GM11168 (cell line): ENCODE data around the gene NAA38.

Experiments used
- in situ Hi-C: fragments of 300-500 bp; cut with MboI; formaldehyde crosslinking; loops from one replicate; pipeline ENCODE4 v1.12.0; 2022; ENCODE audit warnings: low sequenced_read_pairs; ENCODE audit not compliant: unreplicated experiment

The NAA38 gene

GRCh38 chr17:7842380-7843256 lies 14.7 kb downstream of the NAA38 start:
- in situ Hi-C loops, result no loop called here

DNA sequence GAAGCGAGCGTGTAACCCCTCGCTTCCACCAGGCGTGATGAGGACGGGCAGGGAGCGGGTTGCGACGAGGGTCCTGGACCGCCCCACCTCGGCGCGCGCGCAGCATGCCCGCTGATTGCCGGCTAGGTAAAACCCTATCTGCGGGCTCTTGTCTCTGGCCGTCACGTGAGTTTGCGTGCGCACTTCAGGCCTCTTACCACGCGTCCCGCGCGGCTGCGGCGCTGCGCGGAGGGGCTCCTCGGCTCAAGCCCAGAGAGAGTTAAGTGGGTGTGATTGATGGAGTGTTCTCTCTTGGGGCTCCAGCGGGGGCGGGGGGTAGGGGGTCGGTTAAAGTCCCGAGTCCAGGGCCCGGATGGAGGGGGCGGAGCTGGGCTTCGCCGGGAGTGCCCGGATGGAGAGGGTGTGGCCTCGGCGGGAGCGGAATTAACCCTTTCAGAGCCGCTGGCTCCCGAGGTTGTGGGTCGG lies 15.4 kb downstream of the NAA38 start:
- in situ Hi-C loops, result no loop called here

GRCh38 chr17:7841396-7841914 lies 15.9 kb downstream of the NAA38 start:
- in situ Hi-C loops, result no loop called here

- in situ Hi-C loops, result no loop called here
Measured at GRCh38 chr17:7840875-7841274, 16.5 kb downstream of the NAA38 start.

DNA sequence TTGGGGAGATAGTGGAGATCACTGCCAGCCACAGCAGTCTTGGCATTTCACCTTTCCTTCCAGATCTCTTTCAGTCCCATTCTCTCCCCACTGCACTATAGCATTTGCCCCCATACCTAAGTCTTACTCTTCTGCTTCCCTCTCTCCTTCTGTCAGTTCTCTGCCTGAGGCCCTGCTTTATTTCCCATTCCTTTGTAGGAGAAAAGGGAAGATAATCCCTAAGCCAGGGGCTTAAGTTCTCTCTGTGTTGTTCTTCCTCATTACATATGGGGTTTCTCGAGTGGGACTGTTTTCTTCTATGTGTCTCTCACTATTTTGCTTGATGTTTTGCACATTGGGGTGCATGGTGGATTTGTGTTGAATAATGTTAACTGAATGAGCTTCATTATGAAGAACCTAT lies 16.9 kb downstream of the NAA38 start:
- in situ Hi-C loops, result no loop called here

DNA sequence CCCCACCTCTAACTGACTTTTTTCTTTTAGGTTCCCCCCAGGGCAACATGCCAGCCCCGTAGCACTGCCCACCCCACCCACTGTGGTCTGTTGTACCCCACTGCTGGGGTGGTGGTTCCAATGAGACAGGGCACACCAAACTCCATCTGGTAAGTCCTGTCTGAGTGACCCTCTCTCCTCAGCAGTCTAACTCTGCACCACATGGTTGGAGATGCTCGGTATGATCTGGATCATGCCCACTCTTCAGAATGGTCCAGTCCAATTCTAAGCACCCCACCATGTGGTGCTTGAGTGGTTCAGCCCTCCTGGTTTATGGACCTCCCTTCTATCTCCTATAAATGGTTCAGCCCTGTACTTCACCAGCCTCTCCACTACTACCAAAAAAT lies 17.5 kb downstream of the NAA38 start:
- in situ Hi-C loops, result no loop called here

GRCh38 chr17:7839190-7839875 lies 18.0 kb downstream of the NAA38 start:
- in situ Hi-C loops, result no loop called here

GRCh38 chr17:7838090-7839075 lies 19.0 kb downstream of the NAA38 start:
- in situ Hi-C loops, result no loop called here

DNA sequence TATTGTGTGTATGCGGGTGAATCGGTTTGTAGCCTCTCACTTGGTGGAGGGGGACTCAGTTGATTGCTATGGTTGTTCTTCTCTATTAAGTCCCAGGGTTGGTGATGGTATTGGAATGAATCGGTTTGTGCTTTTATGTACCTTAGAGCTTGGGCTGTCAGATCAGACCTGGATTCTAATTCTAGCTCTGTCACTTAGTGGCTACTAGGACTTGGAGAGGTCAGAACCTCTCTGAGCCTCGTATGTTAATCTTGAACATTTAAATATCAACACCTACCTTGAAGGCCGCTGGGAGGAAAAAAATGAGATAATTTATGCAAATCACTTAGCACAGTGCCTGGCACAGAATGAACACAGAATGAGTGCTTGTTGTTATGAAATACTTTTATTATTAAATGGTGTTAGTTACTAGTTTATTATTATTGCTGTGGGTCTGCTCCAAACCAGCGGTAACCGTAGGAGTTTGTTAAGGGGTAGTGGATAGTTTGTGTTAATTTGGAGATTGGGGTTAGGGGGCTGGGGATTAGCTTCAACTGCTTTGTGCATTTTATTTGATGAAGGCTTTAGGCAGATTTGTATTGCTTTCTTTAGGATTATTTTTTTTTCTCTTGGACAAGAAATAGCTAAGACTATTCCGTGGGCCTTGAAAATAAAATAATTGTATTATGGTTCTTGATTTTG lies 19.8 kb downstream of the NAA38 start:
- in situ Hi-C loops, result no loop called here

DNA sequence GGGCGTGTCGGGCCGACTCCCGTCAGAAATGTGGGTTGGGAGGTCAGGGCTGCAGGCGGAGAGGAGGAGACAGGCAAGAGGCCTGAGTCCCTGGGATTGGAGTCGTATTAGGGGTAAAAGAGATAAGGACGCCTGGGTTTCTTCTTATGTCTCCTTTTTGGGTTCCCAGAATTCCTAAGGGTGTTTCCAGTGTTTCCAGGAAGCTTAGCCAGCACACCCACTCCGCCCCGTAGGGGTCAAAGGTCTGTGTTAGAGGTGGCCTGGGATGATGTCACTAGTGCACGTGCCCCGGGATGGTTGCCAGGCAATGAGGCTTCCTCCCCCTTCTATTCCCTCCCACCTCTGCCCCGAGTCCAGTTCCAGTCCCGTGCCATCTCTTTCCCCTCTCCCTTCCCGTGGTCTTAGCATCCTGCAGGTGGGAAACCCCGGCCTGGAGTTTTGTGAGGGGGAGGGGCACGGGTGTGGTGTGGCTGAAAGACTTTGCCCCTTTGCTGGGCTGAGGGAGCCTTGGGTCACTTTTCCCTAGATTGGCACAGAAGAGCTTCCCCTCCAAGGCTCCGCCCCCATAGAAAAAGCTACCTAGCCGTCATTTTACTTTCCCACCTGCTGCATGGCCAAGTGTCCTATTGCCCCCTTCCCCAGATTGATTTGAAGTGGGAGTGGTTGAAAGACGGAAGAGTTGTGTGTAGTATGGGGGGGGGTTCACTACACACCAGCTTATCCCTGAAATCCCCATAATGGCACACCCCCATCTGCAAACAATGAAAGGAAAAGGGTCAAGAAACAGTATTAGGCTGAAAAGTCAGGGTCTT lies 20.6 kb downstream of the NAA38 start:
- in situ Hi-C loops, result no loop called here

DNA sequence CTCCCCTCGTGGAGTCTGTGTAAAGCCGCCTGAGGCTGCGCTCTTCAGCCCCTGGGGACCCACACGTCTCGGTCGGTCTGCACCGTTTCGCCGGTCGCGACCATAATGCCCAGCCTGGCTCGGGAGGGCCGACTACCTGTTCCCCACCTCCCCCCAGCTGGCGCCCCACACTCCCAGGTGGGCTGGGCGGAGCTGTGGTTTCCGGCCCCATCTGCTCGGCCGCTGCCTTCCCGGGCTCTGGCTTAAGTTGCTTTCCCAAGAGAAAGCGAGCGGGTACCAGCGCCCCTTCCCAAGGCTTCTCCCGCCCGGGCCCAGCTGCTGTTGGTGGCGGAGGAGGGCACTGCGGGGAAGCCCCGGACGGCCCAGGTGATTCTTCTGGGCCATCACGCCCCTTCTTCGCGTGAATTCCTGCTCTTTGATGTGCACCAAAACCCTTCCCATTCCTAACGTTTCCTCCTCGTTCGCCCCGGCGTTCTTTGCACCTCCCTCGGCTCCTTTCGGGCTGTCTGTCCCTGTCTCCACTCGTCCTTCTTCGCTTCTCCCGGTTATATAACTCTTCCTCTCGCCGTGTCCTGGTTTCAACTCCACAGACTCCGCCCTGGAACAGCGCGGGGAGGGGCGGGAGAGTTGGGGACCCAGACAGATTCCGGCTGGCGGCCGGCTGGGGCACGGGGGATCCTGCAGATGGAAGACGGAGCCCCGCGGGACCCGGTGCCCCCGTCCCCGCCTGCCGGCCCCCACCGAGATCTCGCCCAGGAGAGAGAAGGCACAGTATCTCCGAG lies 21.4 kb downstream of the NAA38 start:
- in situ Hi-C loops, result no loop called here

DNA sequence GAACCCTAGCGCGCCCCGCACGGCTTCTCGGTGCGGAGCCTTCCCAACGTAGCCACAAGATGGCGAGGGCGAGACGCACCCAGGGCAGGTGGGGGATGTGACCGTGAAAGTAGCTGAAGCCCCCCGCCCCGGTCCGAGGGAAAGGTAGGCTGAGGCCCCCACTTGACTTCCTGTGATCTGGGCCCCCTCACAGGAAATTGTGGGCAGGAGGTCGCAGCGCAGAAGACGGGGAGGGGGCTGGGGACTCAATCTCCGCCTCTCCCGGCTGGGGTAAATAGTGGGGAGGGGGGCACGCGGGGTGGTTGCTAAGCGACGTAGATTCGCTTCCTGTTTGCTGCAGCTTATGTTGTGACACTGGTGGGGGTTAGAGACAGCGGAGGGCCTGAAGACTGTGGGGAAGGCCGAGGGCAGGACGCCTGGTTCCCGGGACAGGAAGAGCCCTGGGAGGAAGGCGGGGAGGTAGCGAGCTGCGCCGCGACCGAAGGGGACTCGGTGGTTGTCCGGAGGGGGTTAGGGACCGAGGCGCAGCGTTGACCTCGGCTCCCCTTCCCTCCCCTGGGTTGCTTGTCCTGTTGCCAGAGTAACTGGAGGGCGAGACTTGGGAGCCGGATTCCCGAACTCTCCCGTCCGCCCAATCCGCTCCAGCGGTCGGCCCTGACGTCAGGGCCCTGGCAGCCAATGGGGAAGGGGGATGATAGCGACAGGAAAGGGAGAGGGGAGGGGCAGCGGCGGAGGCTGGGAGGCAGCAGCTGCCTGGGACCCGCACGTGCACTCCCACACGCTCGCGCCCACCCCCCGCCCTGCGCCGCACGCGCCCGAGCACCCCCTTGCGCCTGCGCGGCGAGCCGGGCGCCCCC lies 22.2 kb downstream of the NAA38 start:
- in situ Hi-C loops, result no loop called here

DNA sequence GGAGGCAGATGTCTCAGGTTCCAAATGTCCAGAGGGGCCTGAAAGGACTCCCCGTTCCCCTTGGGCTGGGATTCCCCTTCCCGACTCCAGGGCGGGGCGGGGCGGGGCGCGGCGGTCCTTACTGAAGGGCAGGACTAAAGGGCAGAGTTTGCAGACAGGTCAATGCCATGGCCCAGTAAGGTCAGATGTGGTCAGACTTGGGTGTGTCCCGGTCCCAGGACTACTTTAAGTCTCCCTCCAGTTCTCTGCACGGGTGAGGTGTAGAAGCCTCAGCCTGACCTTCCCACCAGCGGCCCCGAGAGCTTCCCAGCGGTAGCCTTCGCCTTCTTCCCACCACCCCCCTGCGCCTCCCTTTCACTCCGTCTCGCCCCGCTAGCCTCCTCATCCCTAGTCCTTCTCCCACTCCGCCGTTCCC lies 22.8 kb downstream of the NAA38 start:
- in situ Hi-C loops, result no loop called here

- in situ Hi-C loops, result no loop called here
Measured at GRCh38 chr17:7833795-7834541, 23.4 kb downstream of the NAA38 start, which contains the start of gene KDM6B. KDM6B (plus strand) TSS chr17:7834217; CDS start chr17:7845555, 11,338 bp downstream.

- in situ Hi-C loops, result no loop called here
Measured at GRCh38 chr17:7833011-7833794, 24.2 kb downstream of the NAA38 start.

- in situ Hi-C loops, result no loop called here
Measured at GRCh38 chr17:7832431-7832830, 24.9 kb downstream of the NAA38 start.
